Measurements from ENCODE around the gene NKX1-1. TPM values are rescaled to one million over a fixed set of nuclear protein-coding genes. Genes with fewer than 3 reads are reported as not detected.

Gene NKX1-1
- total RNA-seq, 6 donors from 2014 or later = not detected

DNA sequence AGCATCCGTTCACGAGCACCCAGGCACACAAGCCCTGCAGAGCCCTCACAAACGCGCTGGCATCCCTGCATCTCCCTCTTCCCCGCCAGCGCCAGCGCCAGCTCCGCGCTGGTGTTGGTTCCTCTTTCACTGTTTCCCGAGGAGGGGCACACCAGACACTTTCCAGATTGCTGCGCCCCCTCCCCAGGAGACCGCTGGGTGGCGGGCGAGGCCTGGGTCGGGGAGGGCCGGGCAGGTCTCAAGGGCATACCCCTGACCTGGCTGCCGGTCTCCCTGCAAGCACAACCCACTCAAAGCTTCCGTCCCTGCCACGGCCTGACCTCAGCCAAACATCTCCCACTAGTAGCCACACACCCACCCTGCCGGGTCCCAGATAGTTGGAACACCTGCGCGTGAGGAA is 2.2 kb upstream of the NKX1-1 start:
- H3K4me3 ChIP-seq = no peak overlapping the region
- no peak overlapping the region for H3K27ac ChIP-seq
- H3K9me3 ChIP-seq = no peaks in the 10 kb centered on the region
- peak in 1 of 2 donors; percentile 69 for DNase-seq
- H3K4me1 ChIP-seq = peaks cover 4 to 51% (median 16%) of the 10 kb centered on the region in 4 donors
- 14 to 17% methylated on average over 13 to 15 of the region's 22 CpGs for WGBS, 2 donors
- H3K36me3 ChIP-seq = no peaks in the 10 kb centered on the region
- TF ChIP-seq, protein P1, sequence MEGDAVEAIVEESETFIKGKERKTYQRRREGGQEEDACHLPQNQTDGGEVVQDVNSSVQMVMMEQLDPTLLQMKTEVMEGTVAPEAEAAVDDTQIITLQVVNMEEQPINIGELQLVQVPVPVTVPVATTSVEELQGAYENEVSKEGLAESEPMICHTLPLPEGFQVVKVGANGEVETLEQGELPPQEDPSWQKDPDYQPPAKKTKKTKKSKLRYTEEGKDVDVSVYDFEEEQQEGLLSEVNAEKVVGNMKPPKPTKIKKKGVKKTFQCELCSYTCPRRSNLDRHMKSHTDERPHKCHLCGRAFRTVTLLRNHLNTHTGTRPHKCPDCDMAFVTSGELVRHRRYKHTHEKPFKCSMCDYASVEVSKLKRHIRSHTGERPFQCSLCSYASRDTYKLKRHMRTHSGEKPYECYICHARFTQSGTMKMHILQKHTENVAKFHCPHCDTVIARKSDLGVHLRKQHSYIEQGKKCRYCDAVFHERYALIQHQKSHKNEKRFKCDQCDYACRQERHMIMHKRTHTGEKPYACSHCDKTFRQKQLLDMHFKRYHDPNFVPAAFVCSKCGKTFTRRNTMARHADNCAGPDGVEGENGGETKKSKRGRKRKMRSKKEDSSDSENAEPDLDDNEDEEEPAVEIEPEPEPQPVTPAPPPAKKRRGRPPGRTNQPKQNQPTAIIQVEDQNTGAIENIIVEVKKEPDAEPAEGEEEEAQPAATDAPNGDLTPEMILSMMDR (IDR thresholded peaks at IDR 0.05) = no peak
- TF ChIP-seq POLR2A (IDR thresholded peaks at IDR 0.05) (no peak), EP300 (IDR thresholded peaks at IDR 0.05) (no peak), POLR2AphosphoS5 (IDR thresholded peaks at IDR 0.05) (no peak)
- ATAC-seq (ENCODE audit: low FRiP score in 2 of 2) = no peak
- peaks cover 3 to 89% (median 38%) of the 10 kb centered on the region in 4 donors for H3K27me3 ChIP-seq

DNA sequence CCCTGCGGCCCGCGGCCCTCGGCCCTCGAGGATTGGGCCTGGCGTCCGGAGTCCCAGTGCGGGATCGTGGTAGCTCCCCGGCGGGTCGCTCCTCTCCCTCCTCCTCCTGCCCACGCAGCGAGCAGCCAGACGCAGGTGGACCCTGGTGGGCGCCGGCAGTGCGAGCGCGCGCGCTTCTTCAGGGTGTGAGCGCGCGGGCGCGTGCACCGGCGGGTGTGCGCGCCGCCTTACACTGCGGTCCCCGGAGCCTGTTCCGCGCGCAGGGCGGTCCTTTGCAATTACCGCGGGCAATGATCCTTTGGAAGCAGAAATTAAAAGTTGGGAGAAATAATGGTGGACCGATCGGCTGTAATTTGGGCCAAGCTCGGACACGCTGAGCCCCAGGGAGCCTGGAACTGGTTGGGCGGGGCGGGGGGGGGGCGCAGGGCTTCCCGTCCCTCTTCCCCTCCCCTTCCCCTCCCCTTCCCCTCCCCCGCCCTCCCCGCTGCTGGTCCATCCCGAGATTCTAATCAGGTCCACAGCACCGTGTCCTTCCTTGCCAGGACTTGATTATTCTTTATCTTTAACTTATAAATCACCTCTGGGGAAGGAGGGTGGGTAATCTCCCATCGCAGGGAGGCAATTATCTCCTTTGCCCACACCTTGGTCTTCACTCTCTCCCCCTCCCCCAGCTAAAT is 1.6 kb upstream of the NKX1-1 start:
- no peak overlapping the region for H3K27ac ChIP-seq
- peak in 1 of 2 donors; percentile 63 for DNase-seq
- ATAC-seq (ENCODE audit: low FRiP score in 2 of 2) = no peak
- H3K4me3 ChIP-seq = no peak overlapping the region
- peaks cover 3 to 89% (median 39%) of the 10 kb centered on the region in 4 donors for H3K27me3 ChIP-seq
- no peaks in the 10 kb centered on the region for H3K36me3 ChIP-seq
- peaks cover 4 to 58% (median 22%) of the 10 kb centered on the region in 4 donors for H3K4me1 ChIP-seq
- H3K9me3 ChIP-seq = no peaks in the 10 kb centered on the region
- WGBS, 2 donors = 2 to 15% methylated on average over 11 to 31 of the region's 53 CpGs
- TF ChIP-seq POLR2AphosphoS5 (IDR thresholded peaks at IDR 0.05) (no peak), EP300 (IDR thresholded peaks at IDR 0.05) (no peak), POLR2A (IDR thresholded peaks at IDR 0.05) (no peak)
- TF ChIP-seq, protein P1 (IDR thresholded peaks at IDR 0.05) = no peak

DNA sequence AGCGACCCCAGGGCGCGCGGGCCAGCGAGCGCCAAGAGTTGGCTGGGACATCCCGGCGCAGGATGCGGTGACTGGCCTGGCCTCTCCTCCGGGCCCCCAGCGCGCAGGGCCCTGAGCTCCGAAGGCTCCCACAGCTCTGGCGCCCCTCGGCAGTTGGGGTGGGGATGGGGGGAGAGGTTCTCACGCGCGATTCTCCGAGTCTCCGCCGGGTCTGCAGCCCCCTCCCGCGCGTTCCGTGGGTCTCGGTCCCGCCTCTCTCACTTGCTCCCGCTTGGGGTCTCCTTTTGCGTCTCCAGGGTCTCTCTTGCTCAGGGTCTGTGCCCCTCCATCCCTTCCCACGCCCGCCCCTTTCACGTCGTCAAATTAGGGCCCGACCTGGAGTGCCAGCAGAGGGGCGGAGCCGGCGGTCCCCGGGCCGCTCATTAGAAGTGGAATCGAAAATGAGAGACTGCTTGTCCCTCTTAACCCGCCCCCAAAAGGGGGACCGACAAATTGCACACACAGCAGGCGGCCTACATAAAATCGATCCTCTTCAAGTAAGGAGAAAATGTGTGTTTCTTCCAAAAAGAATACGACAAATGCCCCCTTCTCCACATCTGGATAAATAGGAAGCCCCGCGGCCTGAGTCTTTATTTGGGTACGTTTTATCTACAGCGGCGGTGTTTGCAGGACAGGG is 877 bp upstream of the NKX1-1 start:
- Histone ChIP-seq H3K4me1 (peaks cover 8 to 64% (median 26%) of the 10 kb centered on the region in 4 donors), H3K4me3 (no peak overlapping the region), H3K36me3 (no peaks in the 10 kb centered on the region), H3K9me3 (no peaks in the 10 kb centered on the region), H3K27me3 (peaks cover 3 to 92% (median 44%) of the 10 kb centered on the region in 4 donors), H3K27ac (no peak overlapping the region)
- 7 to 10% methylated on average over 40 to 44 of the region's 50 CpGs for WGBS, 2 donors
- DNase-seq (no peak), ATAC-seq (ENCODE audit: low FRiP score in 2 of 2) (no peak)
- TF ChIP-seq POLR2AphosphoS5 (IDR thresholded peaks at IDR 0.05) (no peak), EP300 (IDR thresholded peaks at IDR 0.05) (no peak), POLR2A (IDR thresholded peaks at IDR 0.05) (no peak)
- TF ChIP-seq, protein P1 (IDR thresholded peaks at IDR 0.05) = no peak

DNA sequence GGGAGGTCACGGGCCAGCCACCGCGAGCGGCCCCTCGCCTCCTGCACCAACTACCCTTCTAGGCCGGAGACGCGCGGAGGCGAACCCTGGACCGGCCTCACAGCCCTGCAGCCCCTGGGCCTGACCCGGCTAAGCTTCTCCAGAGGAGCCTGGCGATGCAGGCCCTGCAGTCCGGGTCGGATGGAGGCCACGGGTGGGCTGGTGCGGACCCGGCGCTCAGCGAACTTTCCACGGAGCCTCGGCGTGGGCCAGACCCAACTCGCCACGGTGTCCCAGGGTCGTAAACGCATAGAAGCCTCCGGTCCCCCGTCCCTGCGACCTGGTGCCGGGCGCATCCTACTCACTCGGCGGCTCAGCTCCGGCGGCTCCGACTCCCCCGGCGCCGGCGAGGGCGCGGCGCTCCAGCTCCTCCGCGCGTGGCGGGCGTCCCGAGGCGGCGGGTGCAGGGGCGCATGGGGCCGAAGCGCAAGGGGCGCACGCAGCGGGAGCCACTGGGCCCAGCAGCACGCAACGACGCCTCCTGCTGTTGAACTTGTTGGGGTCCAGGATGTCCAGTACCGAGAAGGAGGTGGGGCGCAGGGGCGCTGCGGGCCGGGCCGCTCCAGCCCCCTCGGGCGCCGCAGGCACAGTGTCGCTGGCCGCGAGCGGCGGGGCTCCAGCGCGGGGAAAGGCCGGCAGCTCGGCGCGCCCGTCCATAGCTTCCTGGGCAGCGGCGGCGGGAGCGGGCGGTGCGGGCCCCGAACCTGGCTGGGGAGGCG is 427 bp downstream of the NKX1-1 start:
- H3K27ac ChIP-seq = no peak overlapping the region
- H3K9me3 ChIP-seq = no peaks in the 10 kb centered on the region
- no peaks in the 10 kb centered on the region for H3K36me3 ChIP-seq
- DNase-seq (peak in 1 of 2 donors; percentile 62), ATAC-seq (ENCODE audit: low FRiP score in 2 of 2) (no peak)
- WGBS, 2 donors = 4 to 11% methylated on average over 9 to 21 of the region's 90 CpGs
- TF ChIP-seq, protein P1 (IDR thresholded peaks at IDR 0.05) = no peak
- no peak for TF ChIP-seq POLR2AphosphoS5 (IDR thresholded peaks at IDR 0.05)
- H3K27me3 ChIP-seq = peaks cover 3 to 98% (median 53%) of the 10 kb centered on the region in 4 donors
- H3K4me3 ChIP-seq = no peak overlapping the region
- H3K4me1 ChIP-seq = peaks cover 8 to 67% (median 26%) of the 10 kb centered on the region in 4 donors
